ENCODE results near the gene FARSA. TPM values are rescaled to one million over a fixed set of nuclear protein-coding genes. Genes with fewer than 3 reads are reported as not detected.

FARSA gene
- total and polyA plus RNA-seq, 10 of the 15 experiments (the other 5 are each of a cell fraction or from before 2014, with no cell fraction given) = 20.3 to 212 (median 76.4) TPM

- ATAC-seq (peak; percentile 92), DNase-seq (ENCODE audit: low read depth, low spot score) (peak; percentile 97), FAIRE-seq (peak; percentile 94)
- Histone ChIP-seq H3K27ac (ENCODE audit: control insufficient read depth, insufficient read depth) (peak within 1 kb of the TSS; percentile 89), H3K4me3 (peak within 1 kb of the TSS; percentile 90), H3K4me2 (ENCODE audit: control insufficient read depth, insufficient read depth) (peak within 1 kb of the TSS; percentile 100), H3K9me3 (replicated peaks; ENCODE audit: control insufficient read depth, insufficient read depth, low read length) (no peaks in the 10 kb centered on the region), H2AFZ (ENCODE audit: control insufficient read depth, low read depth, low read length) (peak within 1 kb of the TSS; percentile 86), H3K27me3 (replicated peaks in 1 of 2; ENCODE audit: control insufficient read depth in 2 of 2, insufficient read depth in 2 of 2, low read length in 1 of 2) (no peaks in the 10 kb centered on the region), H3K36me3 (ENCODE audit: control insufficient read depth in 2 of 2, insufficient read depth in 2 of 2, low read length in 1 of 2) (peaks cover 13 to 32% of the 10 kb centered on the region in 2 experiments), H3K4me1 (ENCODE audit: control insufficient read depth, insufficient read depth, low read length) (peaks cover 46% of the 10 kb centered on the region), H3K79me2 (ENCODE audit: control insufficient read depth, insufficient read depth, low read length) (peaks cover 50% of the 10 kb centered on the region), H3K9ac (ENCODE audit: control insufficient read depth, insufficient read depth, low read length) (peak within 1 kb of the TSS; percentile 99), H4K20me1 (ENCODE audit: control insufficient read depth, insufficient read depth) (peaks cover 12% of the 10 kb centered on the region; the same call in 1 of the 2 replicates)
- intact Hi-C loops (cut with micrococcal nuclease; ENCODE audit: unreplicated experiment) (loop anchor here (1.0 to 5.0 kb wide), 2 partner anchors 53 to 151 kb away; no protein-coding TSS in a partner anchor), in situ Hi-C loops (cut with MboI) (no loop called here)
- SMC1A ChIA-PET (ENCODE audit: uncharacterized antibody, unreplicated experiment) = interaction anchor here (0.7 to 1.8 kb wide), 7 partner anchors 10 to 56 kb away, joined by 3 to 9 read pairs (median 4); partner anchors contain the start of gene GCDH
- no TSS peak for BruUV-seq (replicated peaks)
- POLR2A ChIA-PET = interaction anchor here (0.5 to 3.1 kb wide), 11 partner anchors 16 to 853 kb away, joined by 3 to 13 read pairs (median 4); partner anchors contain the start of genes DNASE2, GADD45GIP1 and GCDH
- CTCF ChIA-PET = interaction anchor here (0.9 to 1.6 kb wide), 6 partner anchors 26 to 161 kb away, joined by 3 to 9 read pairs (median 4); no protein-coding TSS in a partner anchor
- RAD21 ChIA-PET (ENCODE audit: unreplicated experiment) = interaction anchor here (1.1 to 1.8 kb wide), 4 partner anchors 27 to 47 kb away, joined by 3 to 8 read pairs (median 5); partner anchors contain the start of gene GCDH
- under 1% methylated on average over 63 of the region's 63 CpGs for WGBS (ENCODE audit: insufficient coverage, insufficient replicate concordance, low lambda C conversion rate, missing lambda C conversion rate)
- TF ChIP-seq ESRRA (IDR thresholded peaks at IDR 0.05; ENCODE audit: low read length) (no peak), NFYA (IDR thresholded peaks at IDR 0.05; ENCODE audit: borderline replicate concordance, low read depth, low read length) (peak; percentile 17; the same call in 1 of the 2 replicates), ATF2 (IDR thresholded peaks at IDR 0.05; ENCODE audit: low read length) (no peak), RELA (IDR thresholded peaks at IDR 0.05; ENCODE audit: borderline replicate concordance, partially characterized antibody) (no peak), KLF5 (IDR thresholded peaks at IDR 0.05; ENCODE audit: partially characterized antibody) (peak; percentile 54), USF1 (IDR thresholded peaks at IDR 0.05; ENCODE audit: borderline replicate concordance, extremely low read length, insufficient read depth, low read depth, low read length) (peak; percentile 90), RBBP5 (conservative IDR thresholded peaks at IDR 0.05) (no peak), ZSCAN29 (IDR thresholded peaks at IDR 0.05) (no peak), IRF3 (IDR thresholded peaks at IDR 0.05) (peak; percentile 90), GABPA (IDR thresholded peaks at IDR 0.05; ENCODE audit: low read depth) (no peak), SP1 (IDR thresholded peaks at IDR 0.05; ENCODE audit: low read depth, low read length) (peak; percentile 99), CHD2 (IDR thresholded peaks at IDR 0.05; ENCODE audit: borderline replicate concordance, low read depth, low read length) (peak; percentile 95), RUNX3 (IDR thresholded peaks at IDR 0.05; ENCODE audit: low read length) (peak; percentile 38; the same call in 1 of the 2 replicates), NRF1 (conservative IDR thresholded peaks at IDR 0.05; ENCODE audit: low read depth, low read length) (no peak), YY1 (IDR thresholded peaks at IDR 0.05; ENCODE audit: low read depth, low read length) (peak; percentile 88), POLR2AphosphoS2 (IDR thresholded peaks at IDR 0.05; ENCODE audit: low read depth, low read length) (peak; percentile 99), CHD4 (IDR thresholded peaks at IDR 0.05) (no peak), NBN (IDR thresholded peaks at IDR 0.05) (0 out of 2 replicates have a peak, but pooled peaks have one; percentile 14), HDGF (IDR thresholded peaks at IDR 0.05) (peak; percentile 49; the same call in 1 of the 2 replicates), JUND (IDR thresholded peaks at IDR 0.05; ENCODE audit: low read depth, low read length) (no peak), RB1 (IDR thresholded peaks at IDR 0.05; ENCODE audit: borderline replicate concordance) (peak; percentile 54; the same call in 1 of the 2 replicates), NR2C2 (IDR thresholded peaks at IDR 0.05; ENCODE audit: borderline replicate concordance, control insufficient read depth, insufficient read length, low read depth) (no peak)
These were observed 4.6 kb upstream of the FARSA start, which contains the start of gene CALR for GRCh38 chr19:12937927-12938778. CALR (plus strand) TSS chr19:12938609; CDS start chr19:12938680, 71 bp downstream.

All from GM12878 (cell line).